Loucy (cell line): ENCODE measurements around the gene LARGE2.
A peak's percentile ranks its signal among the peaks of the same experiment; 100 is the strongest.

ENCODE experiments used
- H2AFZ ChIP-seq: fragments of 200-600 bp; sonication (generic); 2 replicates; pipeline ENCODE4 v1.6.0; 2016; ENCODE audit warnings: antibody characterized with exemption, mild to moderate bottlenecking, low read length, moderate library complexity
- H3F3A ChIP-seq: fragments of 200-600 bp; 2 replicates; pipeline ENCODE4 v1.6.0; 2016; ENCODE audit warnings: antibody characterized with exemption, low read depth, mild to moderate bottlenecking
- H3K27me3 ChIP-seq: fragments of 200-600 bp; sonication (generic); 2 replicates; pipeline ENCODE4 v1.6.1; 2014; ENCODE audit warnings: low read length, mild to moderate bottlenecking; ENCODE audit not compliant: insufficient read depth, poor library complexity, severe bottlenecking
- H3K36me3 ChIP-seq: fragments of 200-600 bp; sonication (generic); 2 replicates; pipeline ENCODE4 v1.6.1; 2016; ENCODE audit warnings: low read length; ENCODE audit not compliant: insufficient read depth
- H3K4me1 ChIP-seq: fragments of 200-600 bp; sonication (generic); 2 replicates; pipeline ENCODE4 v1.5.1; 2014; ENCODE audit warnings: low read length, mild to moderate bottlenecking; ENCODE audit not compliant: insufficient read depth, poor library complexity, severe bottlenecking
- H3K4me2 ChIP-seq: fragments of 200-600 bp; sonication (generic); 2 replicates; pipeline ENCODE4 v1.6.0; 2014; ENCODE audit warnings: antibody characterized with exemption, low read length, low read depth, mild to moderate bottlenecking; ENCODE audit not compliant: poor library complexity, severe bottlenecking
- H3K4me3 ChIP-seq: fragments of 200-600 bp; sonication (generic); 2 replicates; pipeline ENCODE4 v1.5.1; 2014; ENCODE audit warnings: low read length, mild to moderate bottlenecking, mixed read lengths; ENCODE audit not compliant: poor library complexity, severe bottlenecking
- H3K79me2 ChIP-seq: fragments of 200-600 bp; sonication (generic); 2 replicates; pipeline ENCODE4 v1.6.1; 2014; ENCODE audit warnings: low read length; ENCODE audit not compliant: insufficient read depth
- H3K9ac ChIP-seq: fragments of 200-600 bp; sonication (generic); 2 replicates; pipeline ENCODE4 v1.6.0; 2014; ENCODE audit warnings: mild to moderate bottlenecking, low read depth, low read length, moderate library complexity; ENCODE audit not compliant: poor library complexity, severe bottlenecking
- H3K9me2 ChIP-seq: fragments of 200-600 bp; sonication (generic); replicated peaks from 2 replicates; pipeline ENCODE4 v1.6.1; 2016; ENCODE audit warnings: low read depth, low read length, mixed read lengths
- H3K9me3 ChIP-seq: fragments of 200-600 bp; sonication (generic); 2 replicates; pipeline ENCODE4 v1.6.1; 2014; ENCODE audit warnings: mild to moderate bottlenecking, antibody characterized with exemption, low read length, low read depth; ENCODE audit not compliant: insufficient read depth
- H4K20me1 ChIP-seq: fragments of 200-600 bp; sonication (generic); 2 replicates; pipeline ENCODE4 v1.6.0; 2014; ENCODE audit warnings: antibody characterized with exemption, low read length, mild to moderate bottlenecking; ENCODE audit not compliant: insufficient read depth, poor library complexity, severe bottlenecking
- CTCF ChIP-seq: fragments of 200-600 bp; sonication (generic); conservative IDR thresholded peaks from 2 replicates; pipeline ENCODE4 v1.5.1; 2014; ENCODE audit warnings: mild to moderate bottlenecking, antibody characterized with exemption, low read length
- EZH2phosphoT487 ChIP-seq: fragments of 200-600 bp; IDR thresholded peaks from 2 replicates; pipeline ENCODE4 v1.6.1; 2018; ENCODE audit warnings: antibody characterized with exemption, mild to moderate bottlenecking, moderate library complexity, borderline replicate concordance

LARGE2 gene

GRCh38 chr11:45917623-45918330, 4.7 kb upstream of the LARGE2 start, which contains the start of gene PEX16:
TSS of gene PEX16 (minus strand) at chr11:45917877. CDS start at chr11:45917811, 66 bp downstream.
- TF ChIP-seq CTCF (no peak), EZH2phosphoT487 (no peak)
- H3K36me3 ChIP-seq, result peaks cover 17% of the 10 kb centered on the region; the same call in 1 of the 2 replicates
- no peaks in the 10 kb centered on the region for H3K9me3 ChIP-seq
- no peaks in the 10 kb centered on the region for H3K27me3 ChIP-seq
- H3K9me2 ChIP-seq, result no peaks in the 10 kb centered on the region
- peaks cover 29% of the 10 kb centered on the region for H3K4me1 ChIP-seq
- peak within 1 kb of the TSS; percentile 91 for H3K4me2 ChIP-seq
- H3K4me3 ChIP-seq, result peak within 1 kb of the TSS; percentile 94
- H3K79me2 ChIP-seq, result peaks cover 23% of the 10 kb centered on the region
- peaks cover 22% of the 10 kb centered on the region for H4K20me1 ChIP-seq
- peaks cover 3% of the 10 kb centered on the region; the same call in 1 of the 2 replicates for H3F3A ChIP-seq
- peak within 1 kb of the TSS; percentile 96 for H2AFZ ChIP-seq
- peak within 1 kb of the TSS; percentile 89 for H3K9ac ChIP-seq

GRCh38 chr11:45918331-45918941, 4.0 kb upstream of the LARGE2 start:
- peaks cover 3% of the 10 kb centered on the region; the same call in 1 of the 2 replicates for H3F3A ChIP-seq
- peaks cover 29% of the 10 kb centered on the region for H3K4me1 ChIP-seq
- no peaks in the 10 kb centered on the region for H3K9me3 ChIP-seq
- peaks cover 23% of the 10 kb centered on the region for H3K79me2 ChIP-seq
- peak overlapping the region; percentile 89 for H3K9ac ChIP-seq
- H3K4me3 ChIP-seq, result peak overlapping the region; percentile 94
- peaks cover 12% of the 10 kb centered on the region; the same call in 1 of the 2 replicates for H3K36me3 ChIP-seq
- peak overlapping the region; percentile 91 for H3K4me2 ChIP-seq
- H3K9me2 ChIP-seq, result no peaks in the 10 kb centered on the region
- peaks cover 22% of the 10 kb centered on the region for H4K20me1 ChIP-seq
- peak overlapping the region; percentile 96 for H2AFZ ChIP-seq
- H3K27me3 ChIP-seq, result no peaks in the 10 kb centered on the region
- TF ChIP-seq EZH2phosphoT487 (no peak), CTCF (no peak)

GRCh38 chr11:45918962-45919675, 3.3 kb upstream of the LARGE2 start:
- peak overlapping the region; percentile 94 for H3K4me3 ChIP-seq
- no peak for TF ChIP-seq EZH2phosphoT487
- no peak for TF ChIP-seq CTCF
- no peaks in the 10 kb centered on the region for H3K9me3 ChIP-seq
- peak overlapping the region; percentile 91 for H3K4me2 ChIP-seq
- H3K27me3 ChIP-seq, result no peaks in the 10 kb centered on the region
- no peaks in the 10 kb centered on the region for H3K9me2 ChIP-seq
- H3K9ac ChIP-seq, result peak overlapping the region; percentile 89
- peaks cover 29% of the 10 kb centered on the region for H3K4me1 ChIP-seq
- peak overlapping the region; percentile 96 for H2AFZ ChIP-seq
- H3F3A ChIP-seq, result peaks cover 3% of the 10 kb centered on the region; the same call in 1 of the 2 replicates
- H3K79me2 ChIP-seq, result peaks cover 23% of the 10 kb centered on the region
- peaks cover 22% of the 10 kb centered on the region for H4K20me1 ChIP-seq
- peaks cover 5% of the 10 kb centered on the region; the same call in 1 of the 2 replicates for H3K36me3 ChIP-seq
